ENCODE data around the gene TTC36.

DNA sequence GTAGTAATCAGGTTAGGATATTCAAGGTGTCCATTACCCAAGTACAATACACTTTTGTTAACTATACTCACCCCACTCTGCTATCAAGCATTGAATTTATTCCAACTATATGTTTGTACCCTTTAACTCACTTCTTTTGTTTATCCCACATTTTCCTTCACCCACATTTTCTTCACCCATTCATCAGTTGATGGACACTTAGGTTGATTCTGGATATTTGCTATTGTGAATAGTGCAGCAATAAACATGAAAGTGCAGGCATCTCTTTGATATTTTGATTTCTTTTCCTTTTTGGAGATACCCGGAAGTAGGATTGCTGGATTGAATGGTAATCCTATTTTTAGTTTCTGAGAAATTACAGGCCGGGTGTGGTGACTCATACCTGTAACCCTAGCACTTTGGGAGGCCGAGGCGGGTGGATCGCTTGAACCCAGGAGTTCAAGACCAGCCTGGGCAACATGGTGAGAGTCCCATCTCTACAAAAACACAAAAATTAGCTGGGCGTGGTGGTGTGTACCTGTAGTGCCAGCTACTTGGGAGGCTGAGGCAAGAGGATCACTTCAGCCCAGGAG lies 10.2 kb downstream of the TTC36 start:
- TF ChIP-seq CTCF (IDR thresholded peaks at IDR 0.05; ENCODE audit: low read depth, low read length, poor library complexity, severe bottlenecking) (no peak), EZH2phosphoT487 (IDR thresholded peaks at IDR 0.05; ENCODE audit: borderline replicate concordance, low read length) (no peak)

Measured in DOHH2 (cell line).